ENCODE measurements around the gene LPP.

DNA sequence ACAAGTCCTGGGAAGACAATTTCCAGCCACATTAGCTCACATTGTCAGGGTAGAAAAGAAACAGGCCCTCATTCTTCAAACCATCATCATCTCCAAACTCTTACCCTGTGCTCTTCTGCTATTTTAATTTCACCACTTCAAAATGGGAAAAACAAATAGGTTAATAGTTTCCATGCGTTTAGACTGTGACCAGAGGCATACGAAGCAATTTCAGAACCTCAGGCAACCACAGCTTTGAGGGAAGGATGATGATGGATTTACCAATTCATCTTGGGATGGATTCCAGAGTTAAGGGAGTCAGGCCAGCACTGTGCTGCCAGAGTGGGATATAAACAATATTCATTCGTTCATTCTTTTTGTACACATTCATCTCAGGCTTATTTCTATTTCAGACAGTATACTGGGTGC lies 710.0 kb downstream of the LPP start:
- TF ChIP-seq, protein P1, sequence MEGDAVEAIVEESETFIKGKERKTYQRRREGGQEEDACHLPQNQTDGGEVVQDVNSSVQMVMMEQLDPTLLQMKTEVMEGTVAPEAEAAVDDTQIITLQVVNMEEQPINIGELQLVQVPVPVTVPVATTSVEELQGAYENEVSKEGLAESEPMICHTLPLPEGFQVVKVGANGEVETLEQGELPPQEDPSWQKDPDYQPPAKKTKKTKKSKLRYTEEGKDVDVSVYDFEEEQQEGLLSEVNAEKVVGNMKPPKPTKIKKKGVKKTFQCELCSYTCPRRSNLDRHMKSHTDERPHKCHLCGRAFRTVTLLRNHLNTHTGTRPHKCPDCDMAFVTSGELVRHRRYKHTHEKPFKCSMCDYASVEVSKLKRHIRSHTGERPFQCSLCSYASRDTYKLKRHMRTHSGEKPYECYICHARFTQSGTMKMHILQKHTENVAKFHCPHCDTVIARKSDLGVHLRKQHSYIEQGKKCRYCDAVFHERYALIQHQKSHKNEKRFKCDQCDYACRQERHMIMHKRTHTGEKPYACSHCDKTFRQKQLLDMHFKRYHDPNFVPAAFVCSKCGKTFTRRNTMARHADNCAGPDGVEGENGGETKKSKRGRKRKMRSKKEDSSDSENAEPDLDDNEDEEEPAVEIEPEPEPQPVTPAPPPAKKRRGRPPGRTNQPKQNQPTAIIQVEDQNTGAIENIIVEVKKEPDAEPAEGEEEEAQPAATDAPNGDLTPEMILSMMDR (IDR thresholded peaks at IDR 0.05; ENCODE audit: low read depth, low read length, poor library complexity, severe bottlenecking): no peak
- no peak for TF ChIP-seq EZH2phosphoT487 (IDR thresholded peaks at IDR 0.05; ENCODE audit: borderline replicate concordance, low read length)
